ENCODE measurements around the gene HOXB3.

GRCh38 chr17:48500435-48501426 lies 89.3 kb downstream of the HOXB3 start:
- no peak for TF ChIP-seq ZFP3 (CRISPR knock-in tag; IDR thresholded peaks at IDR 0.05)
- no peak for TF ChIP-seq ZC3H10 (CRISPR knock-in tag; IDR thresholded peaks at IDR 0.05)
- TF ChIP-seq PPARA (CRISPR knock-in tag; IDR thresholded peaks at IDR 0.05; ENCODE audit: borderline replicate concordance): no peak
- TF ChIP-seq ZFP30 (CRISPR knock-in tag; IDR thresholded peaks at IDR 0.05): no peak
- no peak for TF ChIP-seq GLIS3 (CRISPR knock-in tag; IDR thresholded peaks at IDR 0.05)

All from SK-N-SH treated with all-trans-retinoic acid at 6 μM for 48 hours (cell line).